GM19193 (cell line): ENCODE measurements around the gene CYP11A1.

Source experiments
- POLR2A ChIP-seq: IDR thresholded peaks from 4 replicates; pipeline ENCODE4 v1.6.1; 2011; ENCODE audit not compliant: insufficient read depth, insufficient read length; ENCODE audit errors: extremely low read depth

Gene CYP11A1

DNA sequence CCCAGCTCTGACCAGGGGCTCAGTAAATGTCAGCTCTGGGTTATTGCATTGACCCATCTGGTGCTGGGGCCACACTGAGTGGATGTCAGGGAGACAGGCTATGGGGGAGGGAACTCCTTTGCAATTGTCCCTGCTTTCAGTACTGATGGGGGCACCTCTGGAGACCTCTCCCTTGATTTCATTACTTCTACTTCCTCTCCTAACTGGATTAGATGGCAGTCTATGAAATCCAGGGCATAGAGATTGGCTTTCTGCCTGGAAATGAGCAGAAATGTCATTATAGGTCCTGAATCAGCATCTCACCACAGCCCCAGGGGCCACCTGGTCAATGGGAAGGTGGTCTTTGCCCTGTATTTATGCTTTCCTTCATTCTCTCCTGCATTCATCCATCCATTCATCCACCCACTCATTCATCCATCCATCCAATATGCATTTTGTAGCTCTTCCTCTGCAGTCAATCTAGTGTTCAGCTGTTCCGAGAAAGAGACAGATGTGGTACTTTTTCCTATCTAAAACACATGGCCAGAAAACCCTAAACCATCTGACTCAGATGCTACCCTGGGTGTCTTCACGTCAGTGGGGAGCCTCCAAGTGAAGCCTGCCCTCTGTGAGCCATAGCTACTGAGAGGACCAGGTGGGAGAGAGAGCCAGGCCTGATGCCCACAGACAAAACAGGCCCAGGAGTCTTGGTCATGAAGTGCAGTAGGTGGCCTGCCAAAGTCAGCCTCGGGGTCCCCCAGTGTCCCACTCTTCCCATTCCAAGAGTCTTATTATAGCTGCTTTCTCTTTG is 74.2 kb downstream of the CYP11A1 start:
- no peak for TF ChIP-seq POLR2A

DNA sequence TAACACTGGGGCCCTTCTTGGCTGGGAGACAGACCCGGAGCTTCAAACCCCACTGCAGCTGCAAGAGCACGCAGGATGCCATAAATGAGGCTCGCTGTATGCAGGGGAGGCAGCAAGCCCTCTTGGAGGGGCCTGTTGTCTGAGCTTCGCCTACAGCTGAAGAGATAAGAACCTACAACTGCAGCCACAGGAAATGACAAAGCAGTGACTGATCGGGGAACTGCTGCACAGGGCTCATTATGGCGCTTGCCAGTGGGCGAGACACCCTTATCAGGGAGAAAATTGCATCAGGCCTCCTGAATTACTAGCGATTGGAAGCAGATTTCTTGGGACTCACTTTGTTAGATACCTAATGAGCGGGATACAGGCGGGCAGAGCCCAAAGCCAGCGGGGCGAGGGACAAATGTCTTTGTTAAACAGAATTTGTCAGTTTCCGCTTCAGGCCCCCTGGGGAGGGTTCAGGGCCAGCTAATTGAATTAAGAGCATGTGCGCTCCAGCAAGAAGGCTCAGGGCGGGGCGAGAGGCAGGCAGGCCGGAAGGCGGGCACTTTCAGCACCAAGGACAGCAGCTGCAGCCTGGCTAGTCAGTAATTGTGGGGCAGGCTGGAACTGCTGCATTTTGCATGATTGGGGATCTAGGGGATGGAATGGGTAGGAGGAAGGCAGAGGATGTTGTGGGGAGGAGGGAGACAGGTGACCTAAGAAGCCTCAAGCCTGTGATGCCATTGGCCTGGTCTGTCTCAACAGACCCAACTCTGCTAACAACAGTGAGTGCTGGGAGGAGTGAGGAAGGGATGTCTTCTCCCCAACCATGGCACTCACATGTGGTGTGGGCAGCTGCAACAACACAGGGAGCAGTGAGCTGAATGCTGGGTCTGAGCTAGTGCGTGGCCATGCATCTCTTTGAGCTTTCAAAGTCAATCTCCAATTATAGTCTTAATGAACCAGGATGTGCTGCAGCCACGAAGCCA is 76.1 kb downstream of the CYP11A1 start:
- no peak for TF ChIP-seq POLR2A

DNA sequence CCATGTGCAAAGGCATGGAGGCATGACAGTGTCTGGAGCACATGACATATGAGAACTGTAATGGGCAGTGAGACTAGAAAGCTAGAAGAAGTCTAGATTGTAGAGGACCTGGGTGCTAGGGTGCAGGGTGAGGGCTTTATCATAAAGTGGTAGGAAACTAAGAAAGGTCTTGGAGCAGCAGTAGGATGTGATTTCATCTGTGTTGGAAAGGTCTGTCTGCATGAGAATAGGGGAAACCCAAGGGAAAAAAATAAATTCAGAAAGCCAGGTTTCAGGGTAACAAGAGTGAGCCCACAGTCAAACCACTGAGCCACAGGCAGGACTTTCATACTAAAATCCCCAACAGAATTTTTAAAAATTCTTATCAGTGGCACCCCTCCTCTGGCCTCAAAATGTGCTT is 76.8 kb downstream of the CYP11A1 start:
- no peak for TF ChIP-seq POLR2A

DNA sequence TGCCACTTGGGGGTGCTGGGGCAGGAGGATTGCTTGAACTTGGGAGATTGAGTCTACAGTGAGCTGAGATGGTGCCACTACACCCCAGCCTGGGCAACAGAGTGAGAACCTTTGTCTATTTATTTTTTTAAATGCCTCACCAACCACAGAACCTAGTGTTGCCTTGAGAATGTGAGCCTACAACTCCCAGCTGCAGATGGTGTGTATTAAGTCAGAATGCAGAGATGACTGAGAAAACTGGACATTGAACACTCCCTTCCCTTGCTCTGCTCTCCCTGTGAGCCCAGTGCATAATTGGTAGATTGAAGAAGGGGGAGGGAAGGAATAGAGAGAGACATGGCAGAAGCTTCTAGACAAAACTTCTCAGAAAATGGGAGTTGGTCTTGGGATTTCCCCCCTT is 77.8 kb downstream of the CYP11A1 start:
- no peak for TF ChIP-seq POLR2A
